A549 (cell line): ENCODE results near the gene GPR89B.
"Not testable (repeated sequence)": the region's sequence is repeated elsewhere in the genome, so short reads cannot be mapped to it uniquely, and the experiment has no call there.

Source experiments
- BHLHE40 ChIP-seq: IDR thresholded peaks from 2 replicates; pipeline ENCODE4 v1.6.1; 2012; ENCODE audit warnings: low read depth, low read length, inconsistent platforms
- CHD2 ChIP-seq: fragments of 150-350 bp; IDR thresholded peaks from 2 replicates; pipeline ENCODE4 v1.6.1; 2014; ENCODE audit warnings: low read length; ENCODE audit not compliant: partially characterized antibody
- FOSL2 ChIP-seq, 2 experiments: fragments of 450-650 bp in 1 of 2; fragments of >200 bp in 1 of 2; sonication (Bioruptor Twin) in 1 of 2; formaldehyde crosslinking; IDR thresholded peaks; 2 replicates each; pipeline versions ENCODE4 v1.5.0 to v1.6.1; 2016 to 2020; ENCODE audit warnings: mild to moderate bottlenecking in 1 of 2, moderate library complexity in 1 of 2
- JUN ChIP-seq, 2 experiments: fragments of >200 bp; sonication (Bioruptor Twin); formaldehyde crosslinking; IDR thresholded peaks; 2 replicates in 1 of 2; 3 replicates in 1 of 2; pipeline ENCODE4 v1.6.1; 2016 to 2017
- JUNB ChIP-seq: fragments of >200 bp; sonication (Bioruptor Twin); formaldehyde crosslinking; IDR thresholded peaks from 2 replicates; pipeline ENCODE4 v1.6.1; 2016
- MAFK ChIP-seq: fragments of 450-650 bp; IDR thresholded peaks from 2 replicates; pipeline ENCODE4 v1.6.1; 2014; ENCODE audit not compliant: partially characterized antibody
- MYC ChIP-seq: IDR thresholded peaks from 2 replicates; pipeline ENCODE4 v1.6.1; 2012; ENCODE audit warnings: mild to moderate bottlenecking, inconsistent platforms, low read length, improper control_type of control experiment, borderline replicate concordance
- POLR2A ChIP-seq: IDR thresholded peaks from 2 replicates; pipeline ENCODE4 v1.6.1; 2012; ENCODE audit warnings: mild to moderate bottlenecking, low read length
- TF ChIP-seq, protein P1 (sequence below): fragments of >200 bp; sonication (Bioruptor Twin); formaldehyde crosslinking; IDR thresholded peaks from 3 replicates; pipeline ENCODE4 v1.5.1; 2016
- TF ChIP-seq, protein P2 (sequence below): IDR thresholded peaks from 2 replicates; pipeline ENCODE4 v1.6.1; 2012
- TF ChIP-seq, protein P3 (sequence below): fragments of 150-350 bp; IDR thresholded peaks from 2 replicates; pipeline ENCODE4 v1.6.1; 2014; ENCODE audit warnings: low read depth, mild to moderate bottlenecking, low read length

DNA sequence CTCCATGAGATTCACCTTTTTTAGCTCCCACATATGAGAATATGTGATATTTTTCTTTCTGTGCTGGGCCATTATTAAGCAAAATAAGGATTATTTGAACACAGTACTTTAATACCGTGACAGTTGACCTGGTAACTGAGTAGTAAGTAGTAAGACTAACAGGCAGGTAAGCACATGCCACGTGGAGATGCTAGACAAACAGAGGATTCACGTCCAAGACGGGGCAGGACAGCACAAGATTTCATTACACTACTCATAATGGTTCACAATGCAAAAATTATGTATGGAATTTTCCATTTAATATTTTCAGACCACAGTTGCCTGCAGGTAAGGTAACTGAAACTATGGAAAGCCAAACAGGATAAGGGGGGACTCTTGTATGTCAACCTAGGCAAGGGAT lies 79.5 kb downstream of the GPR89B start:
- TF ChIP-seq BHLHE40; JUNB; POLR2A; JUN (IDR thresholded peaks at IDR 0.05); MAFK; CHD2; FOSL2 (IDR thresholded peaks at IDR 0.05); FOSL2 (CRISPR knock-in tag; IDR thresholded peaks at IDR 0.05); MYC: not testable (repeated sequence)
- TF ChIP-seq, protein P1, sequence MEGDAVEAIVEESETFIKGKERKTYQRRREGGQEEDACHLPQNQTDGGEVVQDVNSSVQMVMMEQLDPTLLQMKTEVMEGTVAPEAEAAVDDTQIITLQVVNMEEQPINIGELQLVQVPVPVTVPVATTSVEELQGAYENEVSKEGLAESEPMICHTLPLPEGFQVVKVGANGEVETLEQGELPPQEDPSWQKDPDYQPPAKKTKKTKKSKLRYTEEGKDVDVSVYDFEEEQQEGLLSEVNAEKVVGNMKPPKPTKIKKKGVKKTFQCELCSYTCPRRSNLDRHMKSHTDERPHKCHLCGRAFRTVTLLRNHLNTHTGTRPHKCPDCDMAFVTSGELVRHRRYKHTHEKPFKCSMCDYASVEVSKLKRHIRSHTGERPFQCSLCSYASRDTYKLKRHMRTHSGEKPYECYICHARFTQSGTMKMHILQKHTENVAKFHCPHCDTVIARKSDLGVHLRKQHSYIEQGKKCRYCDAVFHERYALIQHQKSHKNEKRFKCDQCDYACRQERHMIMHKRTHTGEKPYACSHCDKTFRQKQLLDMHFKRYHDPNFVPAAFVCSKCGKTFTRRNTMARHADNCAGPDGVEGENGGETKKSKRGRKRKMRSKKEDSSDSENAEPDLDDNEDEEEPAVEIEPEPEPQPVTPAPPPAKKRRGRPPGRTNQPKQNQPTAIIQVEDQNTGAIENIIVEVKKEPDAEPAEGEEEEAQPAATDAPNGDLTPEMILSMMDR, result not testable (repeated sequence)
- TF ChIP-seq, protein P2, sequence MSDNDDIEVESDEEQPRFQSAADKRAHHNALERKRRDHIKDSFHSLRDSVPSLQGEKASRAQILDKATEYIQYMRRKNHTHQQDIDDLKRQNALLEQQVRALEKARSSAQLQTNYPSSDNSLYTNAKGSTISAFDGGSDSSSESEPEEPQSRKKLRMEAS, result not testable (repeated sequence)
- TF ChIP-seq, protein P3, sequence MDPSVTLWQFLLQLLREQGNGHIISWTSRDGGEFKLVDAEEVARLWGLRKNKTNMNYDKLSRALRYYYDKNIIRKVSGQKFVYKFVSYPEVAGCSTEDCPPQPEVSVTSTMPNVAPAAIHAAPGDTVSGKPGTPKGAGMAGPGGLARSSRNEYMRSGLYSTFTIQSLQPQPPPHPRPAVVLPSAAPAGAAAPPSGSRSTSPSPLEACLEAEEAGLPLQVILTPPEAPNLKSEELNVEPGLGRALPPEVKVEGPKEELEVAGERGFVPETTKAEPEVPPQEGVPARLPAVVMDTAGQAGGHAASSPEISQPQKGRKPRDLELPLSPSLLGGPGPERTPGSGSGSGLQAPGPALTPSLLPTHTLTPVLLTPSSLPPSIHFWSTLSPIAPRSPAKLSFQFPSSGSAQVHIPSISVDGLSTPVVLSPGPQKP, result not testable (repeated sequence)
